Measurements from ENCODE around the gene NUDT2. TPM values are rescaled to one million over a fixed set of nuclear protein-coding genes. Genes with fewer than 3 reads are reported as not detected.

Gene NUDT2
- total RNA-seq, 2 experiments from 2014 or later = 4.5 to 7.2 TPM

DNA sequence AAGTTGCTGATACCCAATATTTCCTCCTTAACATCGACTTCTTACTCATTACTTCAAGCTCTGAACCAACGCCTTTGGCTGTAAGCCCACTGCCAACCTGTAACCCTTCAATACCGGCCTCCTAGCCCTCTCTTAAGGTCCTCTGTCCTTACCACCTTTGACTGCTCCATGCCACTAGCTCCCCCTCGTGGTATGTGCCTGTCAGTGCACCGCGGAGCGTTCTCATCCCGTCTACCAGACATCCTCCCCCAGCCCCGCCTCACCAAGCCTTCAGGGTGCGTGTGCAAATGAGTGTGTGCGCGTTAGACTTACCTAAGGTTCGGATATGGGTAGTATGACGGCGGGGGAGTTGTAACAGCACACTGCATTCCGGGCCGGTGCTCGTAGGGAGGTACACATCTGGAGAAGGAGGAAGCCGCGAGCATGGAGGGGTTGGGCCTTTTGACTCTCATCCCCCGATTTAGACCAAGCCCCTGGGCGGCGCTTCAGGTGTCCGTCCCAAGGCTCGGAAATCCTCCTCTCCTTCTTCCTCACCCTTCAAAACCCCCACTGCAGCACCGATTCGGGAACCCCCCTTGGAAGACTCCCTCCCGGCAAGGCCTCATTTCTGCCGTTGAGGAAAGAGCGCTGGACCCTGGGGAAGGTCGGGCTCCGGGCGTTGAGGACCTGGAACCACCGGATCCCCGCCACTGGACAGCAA lies 50.1 kb downstream of the NUDT2 start:
- no peaks in the 10 kb centered on the region for H3K9me3 Mint-ChIP-seq
- no peaks in the 10 kb centered on the region for H3K27me3 Mint-ChIP-seq
- peaks cover 47% of the 10 kb centered on the region for H3K4me1 Mint-ChIP-seq (ENCODE audit: low read depth)
- H3K27ac Mint-ChIP-seq = peak overlapping the region; percentile 73
- ATAC-seq (ENCODE audit: poor library complexity) (peak; percentile 54), DNase-seq (peak; percentile 86 to 96 (median 90))
- no peaks in the 10 kb centered on the region for H3K36me3 ChIP-seq (ENCODE audit: insufficient read depth, low read length)
- intact Hi-C loops (cut with DNase I, micrococcal nuclease) = loop anchor here (1.0 to 10.0 kb wide), 14 partner anchors 47 to 1773 kb away; partner anchors contain the start of genes DCAF12 (in 2 of the 2), UBAP1 (in 2 of the 2), B4GALT1 (in 1 of the 2) and DNAJB5 (in 1 of the 2)
- TF ChIP-seq, protein P1, sequence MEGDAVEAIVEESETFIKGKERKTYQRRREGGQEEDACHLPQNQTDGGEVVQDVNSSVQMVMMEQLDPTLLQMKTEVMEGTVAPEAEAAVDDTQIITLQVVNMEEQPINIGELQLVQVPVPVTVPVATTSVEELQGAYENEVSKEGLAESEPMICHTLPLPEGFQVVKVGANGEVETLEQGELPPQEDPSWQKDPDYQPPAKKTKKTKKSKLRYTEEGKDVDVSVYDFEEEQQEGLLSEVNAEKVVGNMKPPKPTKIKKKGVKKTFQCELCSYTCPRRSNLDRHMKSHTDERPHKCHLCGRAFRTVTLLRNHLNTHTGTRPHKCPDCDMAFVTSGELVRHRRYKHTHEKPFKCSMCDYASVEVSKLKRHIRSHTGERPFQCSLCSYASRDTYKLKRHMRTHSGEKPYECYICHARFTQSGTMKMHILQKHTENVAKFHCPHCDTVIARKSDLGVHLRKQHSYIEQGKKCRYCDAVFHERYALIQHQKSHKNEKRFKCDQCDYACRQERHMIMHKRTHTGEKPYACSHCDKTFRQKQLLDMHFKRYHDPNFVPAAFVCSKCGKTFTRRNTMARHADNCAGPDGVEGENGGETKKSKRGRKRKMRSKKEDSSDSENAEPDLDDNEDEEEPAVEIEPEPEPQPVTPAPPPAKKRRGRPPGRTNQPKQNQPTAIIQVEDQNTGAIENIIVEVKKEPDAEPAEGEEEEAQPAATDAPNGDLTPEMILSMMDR (IDR thresholded peaks at IDR 0.05) = peak; percentile 98
- H3K27ac ChIP-seq (ENCODE audit: low read depth in 1 of 2, low read length in 2 of 2) = peak overlapping the region in 1 of 2 donors; percentile 42
- peak overlapping the region; percentile 78 for H3K4me3 Mint-ChIP-seq
- H3K4me1 ChIP-seq (ENCODE audit: insufficient read depth, low read length) = peaks cover 48% of the 10 kb centered on the region
- ChIA-PET POLR2A (interaction anchor here (0.7 to 2.6 kb wide), 10 partner anchors 9 to 906 kb away, joined by 3 to 11 read pairs (median 4); partner anchors contain the start of genes DNAI1, ENHO, FAM219A and NOL6), CTCF (interaction anchor here (0.5 to 2.0 kb wide), 15 partner anchors 9 to 331 kb away, joined by 3 to 22 read pairs (median 3); partner anchors contain the start of genes GALT, NUDT2, UBAP1 and UBAP2)
- no peaks in the 10 kb centered on the region for H3K27me3 ChIP-seq (ENCODE audit: control insufficient read depth in 1 of 2, insufficient read depth in 2 of 2, low read length in 2 of 2)
- no peaks in the 10 kb centered on the region for H3K9me3 ChIP-seq (ENCODE audit: control insufficient read depth in 1 of 2, insufficient read depth in 1 of 2, low read length in 2 of 2)
- H3K4me3 ChIP-seq (ENCODE audit: low read length) = peak overlapping the region; percentile 76
- H3K36me3 Mint-ChIP-seq (ENCODE audit: low read depth) = no peaks in the 10 kb centered on the region

- ChIA-PET POLR2A (interaction anchor here (1.0 to 2.6 kb wide), 8 partner anchors 47 to 267 kb away, joined by 3 to 11 read pairs (median 4); partner anchors contain the start of genes DNAI1, FAM219A, GALT and SIGMAR1), CTCF (interaction anchor here (1.0 to 2.0 kb wide), 5 partner anchors 17 to 266 kb away, joined by 3 to 22 read pairs (median 3); partner anchors contain the start of genes GALT and NUDT2)
- ATAC-seq (ENCODE audit: poor library complexity) (no peak), DNase-seq (peak in 2 of 14 experiments; percentile 34 to 49)
- Histone ChIP-seq H3K4me1 (ENCODE audit: insufficient read depth, low read length) (peaks cover 48% of the 10 kb centered on the region), H3K36me3 (ENCODE audit: insufficient read depth, low read length) (no peaks in the 10 kb centered on the region), H3K27me3 (ENCODE audit: control insufficient read depth in 1 of 2, insufficient read depth in 2 of 2, low read length in 2 of 2) (no peaks in the 10 kb centered on the region), H3K27ac (ENCODE audit: low read depth in 1 of 2, low read length in 2 of 2) (peak overlapping the region in 1 of 2 donors; percentile 42), H3K9me3 (ENCODE audit: control insufficient read depth in 1 of 2, insufficient read depth in 1 of 2, low read length in 2 of 2) (no peaks in the 10 kb centered on the region), H3K4me3 (ENCODE audit: low read length) (peak overlapping the region; percentile 76)
- Mint-ChIP-seq H3K9me3 (no peaks in the 10 kb centered on the region), H3K36me3 (ENCODE audit: low read depth) (no peaks in the 10 kb centered on the region), H3K4me1 (ENCODE audit: low read depth) (peaks cover 47% of the 10 kb centered on the region), H3K4me3 (peak overlapping the region; percentile 78), H3K27me3 (no peaks in the 10 kb centered on the region), H3K27ac (peak overlapping the region; percentile 73)
- TF ChIP-seq, protein P1 (IDR thresholded peaks at IDR 0.05) = no peak
- intact Hi-C loops (cut with DNase I, micrococcal nuclease) = loop anchor here in 1 of 2 experiments (5.0 to 10.0 kb wide), 2 partner anchors 605 to 1442 kb away; partner anchors contain the start of gene DNAJB5
Measured at GRCh38 chr9:34380034-34380510, 50.7 kb downstream of the NUDT2 start.

DNA sequence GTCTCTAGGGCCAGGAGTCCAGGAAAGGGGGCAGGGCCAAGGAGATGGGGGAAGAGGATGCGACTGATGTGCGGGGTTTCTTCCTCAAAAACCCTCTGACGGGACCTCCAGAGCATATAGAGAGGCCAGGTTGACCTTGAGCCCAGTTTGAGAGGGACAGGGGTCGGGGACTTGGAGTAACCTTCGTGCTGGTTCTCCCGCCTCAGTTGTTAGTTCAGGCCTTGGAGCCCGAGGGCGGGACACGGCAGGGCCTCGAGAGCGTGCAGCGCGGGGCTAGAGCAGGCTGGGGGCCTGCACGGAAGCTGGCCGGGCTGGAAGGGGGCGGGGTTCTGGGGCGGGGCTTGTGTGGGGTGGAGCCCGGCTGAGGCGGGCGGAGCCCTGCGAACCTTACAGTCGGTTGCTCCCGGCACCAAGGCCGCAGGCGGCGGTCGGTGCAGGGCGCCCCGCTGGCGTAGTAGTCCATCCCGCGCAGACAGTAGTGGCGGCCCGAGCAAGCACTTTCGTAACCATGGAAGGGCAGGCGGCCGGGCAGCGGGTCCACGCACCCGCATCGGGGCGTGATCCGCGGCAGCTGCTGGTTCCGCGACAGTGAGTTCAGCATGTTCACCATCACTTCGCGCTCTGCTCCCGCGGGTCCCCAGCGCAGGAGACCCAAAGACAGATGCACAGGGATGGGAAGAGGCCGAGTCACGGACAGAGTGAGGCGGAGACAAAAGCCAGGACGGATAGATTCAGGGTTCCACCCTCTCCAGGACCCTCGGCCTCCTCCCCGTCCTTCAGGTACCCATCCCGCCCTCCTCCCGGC lies 51.3 kb downstream of the NUDT2 start:
- Mint-ChIP-seq H3K9me3 (no peaks in the 10 kb centered on the region), H3K4me3 (peak overlapping the region; percentile 78), H3K27me3 (no peaks in the 10 kb centered on the region), H3K36me3 (ENCODE audit: low read depth) (no peaks in the 10 kb centered on the region), H3K27ac (peak overlapping the region; percentile 73), H3K4me1 (ENCODE audit: low read depth) (peaks cover 41% of the 10 kb centered on the region)
- ChIA-PET POLR2A (interaction anchor here (0.8 to 2.6 kb wide), 8 partner anchors 48 to 266 kb away, joined by 3 to 11 read pairs (median 3); partner anchors contain the start of genes DNAI1, FAM219A, GALT and SIGMAR1), CTCF (interaction anchor here (1.7 to 2.0 kb wide), 2 partner anchors 50 to 76 kb away, joined by 3 to 22 read pairs; partner anchors contain the start of gene NUDT2)
- Histone ChIP-seq H3K4me1 (ENCODE audit: insufficient read depth, low read length) (peaks cover 44% of the 10 kb centered on the region), H3K4me3 (ENCODE audit: low read length) (peak overlapping the region; percentile 76), H3K27me3 (ENCODE audit: control insufficient read depth in 1 of 2, insufficient read depth in 2 of 2, low read length in 2 of 2) (no peaks in the 10 kb centered on the region), H3K27ac (ENCODE audit: low read depth in 1 of 2, low read length in 2 of 2) (no peak overlapping the region), H3K9me3 (ENCODE audit: control insufficient read depth in 1 of 2, insufficient read depth in 1 of 2, low read length in 2 of 2) (no peaks in the 10 kb centered on the region), H3K36me3 (ENCODE audit: insufficient read depth, low read length) (no peaks in the 10 kb centered on the region)
- DNase-seq (peak; percentile 68 to 93 (median 74)), ATAC-seq (ENCODE audit: poor library complexity) (peak; percentile 43)
- TF ChIP-seq, protein P1 (IDR thresholded peaks at IDR 0.05) = no peak
- intact Hi-C loops (cut with DNase I, micrococcal nuclease) = loop anchor here in 1 of 2 experiments (5.0 to 10.0 kb wide), 2 partner anchors 604 to 1442 kb away; partner anchors contain the start of gene DNAJB5
